ENCODE data around the gene RSRC2. TPM values are rescaled to one million over a fixed set of nuclear protein-coding genes. Genes with fewer than 3 reads are reported as not detected.
"Not testable (repeated sequence)": the region's sequence is repeated elsewhere in the genome, so short reads cannot be mapped to it uniquely, and the experiment has no call there.

Gene RSRC2
- total RNA-seq, 1 donor from 2014 or later = 50.7 TPM

- DNase-seq (ENCODE audit: low spot score) = no peak
- H3K27me3 Mint-ChIP-seq (ENCODE audit: low read depth) = no peaks in the 10 kb centered on the region
- H3K27ac Mint-ChIP-seq (ENCODE audit: unreplicated experiment) = peak overlapping the region; percentile 79
- peaks cover 61% of the 10 kb centered on the region for H3K4me1 Mint-ChIP-seq (ENCODE audit: low read depth)
- no peak overlapping the region for H3K4me3 Mint-ChIP-seq (ENCODE audit: unreplicated experiment)
- H3K36me3 Mint-ChIP-seq (ENCODE audit: low read depth) = peaks cover 58% of the 10 kb centered on the region
- no peak for TF ChIP-seq CTCF (IDR thresholded peaks at IDR 0.05)
- H3K9me3 Mint-ChIP-seq (ENCODE audit: low read depth) = no peaks in the 10 kb centered on the region
Observed at GRCh38 chr12:122518908-122519307, 7.8 kb downstream of the RSRC2 start.

GRCh38 chr12:122517877-122518276 is 8.9 kb downstream of the RSRC2 start:
- TF ChIP-seq CTCF (IDR thresholded peaks at IDR 0.05) = no peak
- H3K36me3 Mint-ChIP-seq (ENCODE audit: low read depth) = peaks cover 62% of the 10 kb centered on the region
- H3K4me1 Mint-ChIP-seq (ENCODE audit: low read depth) = peaks cover 50% of the 10 kb centered on the region
- no peaks in the 10 kb centered on the region for H3K27me3 Mint-ChIP-seq (ENCODE audit: low read depth)
- no peak for DNase-seq (ENCODE audit: low spot score)
- H3K4me3 Mint-ChIP-seq (ENCODE audit: unreplicated experiment) = no peak overlapping the region
- peak overlapping the region; percentile 84 for H3K27ac Mint-ChIP-seq (ENCODE audit: unreplicated experiment)
- H3K9me3 Mint-ChIP-seq (ENCODE audit: low read depth) = no peaks in the 10 kb centered on the region

GRCh38 chr12:122516544-122517361 is 10.0 kb downstream of the RSRC2 start:
- Mint-ChIP-seq H3K4me3 (ENCODE audit: unreplicated experiment) (no peak overlapping the region), H3K9me3 (ENCODE audit: low read depth) (no peaks in the 10 kb centered on the region), H3K36me3 (ENCODE audit: low read depth) (peaks cover 62% of the 10 kb centered on the region), H3K27ac (ENCODE audit: unreplicated experiment) (peak overlapping the region; percentile 84), H3K27me3 (ENCODE audit: low read depth) (no peaks in the 10 kb centered on the region), H3K4me1 (ENCODE audit: low read depth) (peaks cover 40% of the 10 kb centered on the region)
- no peak for TF ChIP-seq CTCF (IDR thresholded peaks at IDR 0.05)
- DNase-seq (ENCODE audit: low spot score) = no peak

- peaks cover 34% of the 10 kb centered on the region for H3K4me1 Mint-ChIP-seq (ENCODE audit: low read depth)
- peak overlapping the region; percentile 54 for H3K27ac Mint-ChIP-seq (ENCODE audit: unreplicated experiment)
- no peak for DNase-seq (ENCODE audit: low spot score)
- H3K4me3 Mint-ChIP-seq (ENCODE audit: unreplicated experiment) = no peak overlapping the region
- H3K36me3 Mint-ChIP-seq (ENCODE audit: low read depth) = peaks cover 57% of the 10 kb centered on the region
- no peak for TF ChIP-seq CTCF (IDR thresholded peaks at IDR 0.05)
- H3K9me3 Mint-ChIP-seq (ENCODE audit: low read depth) = no peaks in the 10 kb centered on the region
- no peaks in the 10 kb centered on the region for H3K27me3 Mint-ChIP-seq (ENCODE audit: low read depth)
Observed at GRCh38 chr12:122515275-122515674, 11.5 kb downstream of the RSRC2 start.

- H3K36me3 Mint-ChIP-seq (ENCODE audit: low read depth) = peaks cover 52% of the 10 kb centered on the region
- no peak for DNase-seq (ENCODE audit: low spot score)
- H3K4me1 Mint-ChIP-seq (ENCODE audit: low read depth) = peaks cover 22% of the 10 kb centered on the region
- no peaks in the 10 kb centered on the region for H3K9me3 Mint-ChIP-seq (ENCODE audit: low read depth)
- no peak for TF ChIP-seq CTCF (IDR thresholded peaks at IDR 0.05)
- H3K27me3 Mint-ChIP-seq (ENCODE audit: low read depth) = no peaks in the 10 kb centered on the region
- H3K4me3 Mint-ChIP-seq (ENCODE audit: unreplicated experiment) = no peak overlapping the region
- H3K27ac Mint-ChIP-seq (ENCODE audit: unreplicated experiment) = peak overlapping the region; percentile 81
Observed at GRCh38 chr12:122513660-122514059, 13.1 kb downstream of the RSRC2 start.

GRCh38 chr12:122513028-122513427 is 13.7 kb downstream of the RSRC2 start:
- Mint-ChIP-seq H3K36me3 (ENCODE audit: low read depth) (peaks cover 52% of the 10 kb centered on the region), H3K4me1 (ENCODE audit: low read depth) (peaks cover 16% of the 10 kb centered on the region)
- not testable (repeated sequence) for H3K4me3 Mint-ChIP-seq (ENCODE audit: unreplicated experiment); H3K27me3 Mint-ChIP-seq (ENCODE audit: low read depth); DNase-seq (ENCODE audit: low spot score); H3K27ac Mint-ChIP-seq (ENCODE audit: unreplicated experiment); H3K9me3 Mint-ChIP-seq (ENCODE audit: low read depth)

Measured in chondrocyte (in vitro differentiated cells).